ENCODE results near the gene AMOTL2. TPM values are rescaled to one million over a fixed set of nuclear protein-coding genes. Genes with fewer than 3 reads are reported as not detected.
A peak's percentile ranks its signal among the peaks of the same experiment; 100 is the strongest.

Gene AMOTL2
- total RNA-seq, 1 donor from 2014 or later: 281 TPM

GRCh38 chr3:134388292-134388691 is 14.0 kb upstream of the AMOTL2 start:
- Mint-ChIP-seq H3K9me3 (peaks cover 8% of the 10 kb centered on the region), H3K27ac (no peak overlapping the region), H3K4me3 (no peak overlapping the region), H3K4me1 (peaks cover 26% of the 10 kb centered on the region), H3K27me3 (ENCODE audit: low read depth) (no peaks in the 10 kb centered on the region), H3K36me3 (peaks cover 3% of the 10 kb centered on the region)
- DNase-seq (ENCODE audit: low spot score in 2 of 2, unreplicated experiment in 2 of 2): no peak
- TF ChIP-seq CTCF (IDR thresholded peaks at IDR 0.05; ENCODE audit: unreplicated experiment): no peak

GRCh38 chr3:134387293-134387692 is 13.0 kb upstream of the AMOTL2 start:
- Mint-ChIP-seq H3K4me3 (no peak overlapping the region), H3K27me3 (ENCODE audit: low read depth) (no peaks in the 10 kb centered on the region), H3K4me1 (peaks cover 19% of the 10 kb centered on the region), H3K36me3 (peaks cover 3% of the 10 kb centered on the region), H3K27ac (no peak overlapping the region), H3K9me3 (peaks cover 8% of the 10 kb centered on the region)
- TF ChIP-seq CTCF (IDR thresholded peaks at IDR 0.05; ENCODE audit: unreplicated experiment): no peak
- DNase-seq (ENCODE audit: low spot score in 2 of 2, unreplicated experiment in 2 of 2): no peak

GRCh38 chr3:134384963-134385362 is 10.7 kb upstream of the AMOTL2 start:
- Mint-ChIP-seq H3K4me1 (peaks cover 32% of the 10 kb centered on the region), H3K27me3 (ENCODE audit: low read depth) (no peaks in the 10 kb centered on the region)

GRCh38 chr3:134381831-134382442 is 7.7 kb upstream of the AMOTL2 start:
- DNase-seq (ENCODE audit: low spot score in 2 of 2, unreplicated experiment in 2 of 2): peak in 1 of 2 experiments; percentile 64
- H3K9me3 Mint-ChIP-seq: peaks cover 8% of the 10 kb centered on the region
- peaks cover 33% of the 10 kb centered on the region for H3K4me1 Mint-ChIP-seq
- H3K4me3 Mint-ChIP-seq: no peak overlapping the region
- TF ChIP-seq CTCF (IDR thresholded peaks at IDR 0.05; ENCODE audit: unreplicated experiment): no peak
- H3K27me3 Mint-ChIP-seq (ENCODE audit: low read depth): no peaks in the 10 kb centered on the region
- H3K27ac Mint-ChIP-seq: peak overlapping the region; percentile 91
- no peaks in the 10 kb centered on the region for H3K36me3 Mint-ChIP-seq

More at GRCh38 chr3:134384963-134385362, 10.7 kb upstream of the AMOTL2 start:
- peaks cover 10% of the 10 kb centered on the region for H3K9me3 Mint-ChIP-seq
- no peak overlapping the region for H3K27ac Mint-ChIP-seq
- no peaks in the 10 kb centered on the region for H3K36me3 Mint-ChIP-seq
- DNase-seq (ENCODE audit: low spot score in 2 of 2, unreplicated experiment in 2 of 2): no peak
- no peak overlapping the region for H3K4me3 Mint-ChIP-seq
- no peak for TF ChIP-seq CTCF (IDR thresholded peaks at IDR 0.05; ENCODE audit: unreplicated experiment)

- H3K36me3 Mint-ChIP-seq: no peaks in the 10 kb centered on the region
- no peaks in the 10 kb centered on the region for H3K27me3 Mint-ChIP-seq (ENCODE audit: low read depth)
- DNase-seq (ENCODE audit: low spot score in 2 of 2, unreplicated experiment in 2 of 2): no peak
- peak overlapping the region; percentile 91 for H3K27ac Mint-ChIP-seq
- peaks cover 41% of the 10 kb centered on the region for H3K4me1 Mint-ChIP-seq
- no peak for TF ChIP-seq CTCF (IDR thresholded peaks at IDR 0.05; ENCODE audit: unreplicated experiment)
- H3K9me3 Mint-ChIP-seq: peaks cover 8% of the 10 kb centered on the region
- H3K4me3 Mint-ChIP-seq: no peak overlapping the region
These were observed 6.8 kb upstream of the AMOTL2 start for GRCh38 chr3:134381076-134381475.
